ENCODE data around the gene LIPT1.
"Not testable (repeated sequence)": the region's sequence is repeated elsewhere in the genome, so short reads cannot be mapped to it uniquely, and the experiment has no call there.

LIPT1 gene

GRCh38 chr2:99154643-99155536 lies at the start of gene LIPT1, which contains the start of gene TSGA10:
TSS of gene LIPT1 (plus strand) at chr2:99154967. CDS start at chr2:99161958, 6,991 bp downstream.
TSS of gene TSGA10 (minus strand) at chr2:99154942. CDS start at chr2:99109439, 45,503 bp downstream.
- DNase-seq = peak; percentile 91

DNA sequence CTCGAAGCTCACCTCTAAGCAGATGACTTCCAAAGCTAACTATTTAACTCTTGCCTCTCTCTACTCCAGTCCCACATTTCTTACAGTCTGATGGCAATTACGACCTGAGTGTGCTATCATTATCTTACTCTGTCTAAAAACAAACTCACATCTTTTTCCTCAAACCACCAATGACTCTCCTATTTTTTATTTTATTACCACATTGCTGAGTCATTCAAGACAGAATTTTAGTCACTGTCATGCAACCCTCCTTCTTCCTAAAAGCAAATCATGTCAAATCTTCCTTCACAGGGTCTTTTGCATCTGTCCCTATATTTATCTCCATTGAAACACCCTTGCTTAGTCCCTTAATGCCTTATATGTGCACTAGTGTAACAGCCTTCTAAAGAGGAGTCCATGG lies 47.9 kb upstream of the LIPT1 start:
- no peak for DNase-seq

DNA sequence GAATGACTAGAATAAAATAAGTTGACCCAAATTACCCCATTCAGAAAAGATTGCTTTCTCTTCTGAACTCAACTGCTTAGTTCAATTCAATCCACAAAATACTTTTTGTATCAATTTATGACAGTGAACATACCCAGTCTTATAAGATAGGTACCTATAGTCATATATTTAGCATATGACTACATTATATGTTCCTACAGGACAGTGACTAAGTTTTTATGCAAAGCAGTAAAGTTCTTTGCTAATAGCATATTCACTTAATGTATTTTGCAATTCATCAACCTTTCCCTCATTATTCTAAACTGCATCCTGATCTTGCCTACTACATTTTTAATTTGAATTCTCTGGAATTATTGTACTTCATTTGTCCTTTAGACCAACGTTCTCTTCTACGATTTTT lies 43.5 kb upstream of the LIPT1 start:
- no peak for DNase-seq

- no peak for DNase-seq
Observed at GRCh38 chr2:99111945-99112344, 42.8 kb upstream of the LIPT1 start.

DNA sequence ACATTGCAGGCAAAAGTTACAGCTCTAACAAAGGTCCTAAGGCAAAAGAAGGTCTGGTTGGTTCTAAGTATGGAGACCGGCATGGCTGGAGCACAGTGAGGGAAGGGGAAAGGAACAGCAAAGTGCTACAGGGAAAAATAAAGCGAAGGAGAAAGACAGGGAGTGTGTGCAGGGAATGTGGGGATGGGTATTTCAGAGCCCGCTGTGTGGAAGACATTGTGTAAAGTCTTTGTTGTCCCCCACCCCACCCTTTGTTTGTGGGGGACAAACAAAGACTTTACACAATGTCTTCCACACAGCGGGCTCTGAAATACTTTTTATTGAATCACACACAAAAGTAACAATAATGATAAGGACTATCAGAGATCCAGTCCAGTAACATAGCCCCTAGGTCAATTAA lies 42.1 kb upstream of the LIPT1 start:
- no peak for DNase-seq

- no peak for DNase-seq
Observed at GRCh38 chr2:99127981-99128380, 26.8 kb upstream of the LIPT1 start.

DNA sequence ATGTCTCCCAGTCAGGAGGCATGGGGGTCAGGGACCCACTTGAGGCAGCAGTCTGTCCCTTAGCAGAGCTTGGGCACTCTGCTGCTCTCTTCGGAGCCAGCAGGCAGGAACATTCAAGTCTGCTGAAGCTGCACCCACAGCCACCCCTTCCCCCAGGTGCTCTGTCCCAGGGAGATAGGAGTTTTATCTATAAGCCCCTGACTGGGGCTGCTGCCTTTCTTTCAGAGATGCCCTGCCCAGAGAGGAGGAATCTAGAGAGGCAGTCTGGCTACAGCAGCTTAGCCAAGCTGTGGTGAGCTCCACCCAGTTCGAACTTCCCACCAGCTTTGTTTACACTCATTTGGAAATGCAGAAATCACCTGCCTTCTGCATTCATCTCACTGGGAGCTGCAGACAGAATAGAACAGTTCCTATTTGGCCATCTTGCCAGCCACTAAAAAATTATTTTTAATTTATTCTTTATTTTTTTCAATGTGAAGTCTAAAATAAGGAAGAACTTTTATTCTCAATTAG lies 19.7 kb upstream of the LIPT1 start:
- DNase-seq = not testable (repeated sequence)

- no peak for DNase-seq
Observed at GRCh38 chr2:99139003-99139402, 15.8 kb upstream of the LIPT1 start.

- no peak for DNase-seq
Observed at GRCh38 chr2:99140056-99140859, 14.5 kb upstream of the LIPT1 start.

- no peak for DNase-seq
Observed at GRCh38 chr2:99140860-99141109, 14.0 kb upstream of the LIPT1 start.

DNA sequence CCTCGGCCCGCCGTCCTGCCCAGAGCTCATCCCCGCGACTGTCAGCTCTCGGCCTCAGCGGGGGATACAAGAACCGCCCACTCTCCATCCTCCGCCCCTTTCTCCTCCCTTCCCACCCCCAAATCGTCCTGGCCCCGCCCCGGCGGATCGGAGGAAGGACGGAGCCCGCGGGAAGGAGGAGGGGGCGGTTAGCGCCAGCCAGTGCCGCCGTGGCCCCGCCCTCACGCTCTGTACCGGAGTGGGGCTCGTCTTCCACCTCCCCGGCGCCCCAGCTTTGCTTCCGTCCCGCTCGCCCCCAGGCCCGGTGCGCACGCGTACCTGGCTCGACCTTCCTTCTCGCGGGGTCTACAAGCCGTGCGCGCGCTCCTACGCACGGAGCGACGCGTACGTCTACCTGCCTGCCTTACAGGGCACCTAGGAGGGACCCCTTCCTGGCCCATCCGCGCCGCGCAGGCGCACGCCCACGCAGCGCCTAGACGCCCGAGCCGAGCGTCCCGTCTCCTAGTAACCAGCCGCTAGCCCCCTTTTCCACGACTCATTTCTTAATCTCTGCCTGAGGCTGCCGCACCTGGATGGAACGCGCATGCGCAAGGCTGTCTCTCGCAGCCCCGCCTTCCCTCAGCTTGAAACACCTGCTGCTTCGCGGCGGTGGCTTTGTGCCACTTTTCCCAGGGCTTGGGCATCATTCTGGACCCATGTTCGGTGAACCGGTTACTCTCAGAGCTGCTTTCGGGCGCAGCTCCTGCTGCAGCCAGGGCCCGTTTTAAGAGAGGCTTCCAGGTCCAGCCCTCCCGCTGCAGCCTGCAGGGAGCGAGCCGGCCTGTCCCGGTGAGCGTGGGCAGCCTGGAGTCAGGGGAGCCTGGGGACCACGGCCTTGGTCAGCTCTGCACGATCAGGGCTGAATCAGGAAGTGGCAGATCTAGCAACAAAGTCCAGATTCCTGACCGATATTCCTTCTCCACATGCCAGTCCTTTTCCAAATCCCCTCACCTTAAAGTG lies 13.4 kb upstream of the LIPT1 start, which contains the start of gene C2orf15:
Gene C2orf15, plus strand, starts transcription at position 598 of the 999 bp plus-strand sequence. CDS start 8,852 bp downstream, outside the sequence.
- DNase-seq = peak; percentile 96

DNA sequence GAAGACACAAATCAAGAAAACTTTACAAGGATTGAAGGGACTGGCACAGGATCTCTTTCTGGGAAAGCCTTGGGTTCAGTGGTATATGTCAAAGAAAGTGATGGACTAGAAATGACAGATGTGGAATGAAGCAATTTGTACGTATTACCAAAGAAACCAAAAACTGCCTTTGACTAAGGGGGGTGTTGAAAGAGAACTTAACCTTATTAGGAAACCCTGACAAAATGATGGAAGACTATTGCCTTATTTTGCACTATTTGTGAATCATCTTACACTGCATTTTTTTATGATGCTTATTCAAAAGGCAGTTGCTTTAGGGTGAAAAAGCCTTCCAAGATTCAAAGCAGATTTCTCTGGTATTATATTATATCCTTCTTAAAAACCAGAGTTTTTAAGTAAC lies 4.1 kb upstream of the LIPT1 start:
- no peak for DNase-seq

DNA sequence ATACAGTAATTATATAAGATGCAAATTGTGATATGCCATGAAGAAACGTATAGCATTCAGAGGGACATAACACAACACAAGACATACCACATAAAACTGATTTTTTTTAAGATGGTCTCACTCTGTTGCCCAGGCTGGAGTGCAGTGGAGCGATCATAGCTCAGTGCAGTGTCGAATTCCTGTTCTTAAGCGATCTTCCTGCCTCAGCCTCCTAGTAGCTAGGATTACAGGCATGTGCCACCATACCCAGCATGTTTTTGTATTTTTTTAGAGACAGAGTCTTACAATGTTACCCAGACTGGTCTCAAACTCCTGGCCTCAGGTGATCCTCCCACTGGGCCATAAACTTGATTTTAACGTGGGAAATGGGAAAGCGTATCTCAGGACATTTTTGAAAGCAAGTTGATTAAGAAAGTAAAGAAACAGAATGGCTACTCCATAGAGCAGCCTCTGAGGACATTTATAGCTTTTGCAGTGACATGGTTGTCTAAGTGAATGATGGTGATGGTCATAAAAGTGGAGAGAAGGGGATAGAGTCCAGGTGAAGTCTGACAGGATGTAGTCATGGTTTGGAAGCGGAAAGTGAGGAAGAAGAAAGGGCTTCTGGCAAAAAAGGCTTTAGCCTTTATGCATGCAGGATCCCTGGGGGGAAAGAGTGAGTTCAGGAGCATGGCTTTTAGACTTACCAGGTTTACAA lies 2.4 kb upstream of the LIPT1 start:
- DNase-seq = no peak

GRCh38 chr2:99153921-99154604 lies 704 bp upstream of the LIPT1 start:
- no peak for DNase-seq

- no peak for DNase-seq
Observed at GRCh38 chr2:99156891-99157290, 2.1 kb downstream of the LIPT1 start.

DNA sequence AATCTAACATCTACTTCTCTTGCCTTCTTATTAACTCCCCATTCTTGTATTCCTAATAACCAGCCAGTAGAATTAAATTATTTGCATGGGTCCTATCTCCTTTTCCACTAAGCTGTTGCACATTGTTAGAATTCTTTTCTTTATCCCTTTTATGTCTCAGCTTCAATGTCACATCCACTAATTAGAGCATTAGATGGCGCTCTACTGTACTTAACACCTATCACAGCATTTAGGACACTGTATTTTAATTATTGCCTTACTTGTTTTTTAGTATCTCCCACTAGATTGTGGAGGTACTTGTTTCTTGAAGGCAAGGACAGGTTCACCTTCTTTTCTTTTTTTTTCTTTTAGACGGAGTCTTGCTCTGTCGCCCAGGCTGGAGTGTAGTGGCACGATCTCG lies 3.8 kb downstream of the LIPT1 start:
- DNase-seq = no peak

GRCh38 chr2:99159594-99159993 lies 4.8 kb downstream of the LIPT1 start:
- no peak for DNase-seq

- no peak for DNase-seq
Observed at GRCh38 chr2:99166218-99166617, 11.5 kb downstream of the LIPT1 start.

DNA sequence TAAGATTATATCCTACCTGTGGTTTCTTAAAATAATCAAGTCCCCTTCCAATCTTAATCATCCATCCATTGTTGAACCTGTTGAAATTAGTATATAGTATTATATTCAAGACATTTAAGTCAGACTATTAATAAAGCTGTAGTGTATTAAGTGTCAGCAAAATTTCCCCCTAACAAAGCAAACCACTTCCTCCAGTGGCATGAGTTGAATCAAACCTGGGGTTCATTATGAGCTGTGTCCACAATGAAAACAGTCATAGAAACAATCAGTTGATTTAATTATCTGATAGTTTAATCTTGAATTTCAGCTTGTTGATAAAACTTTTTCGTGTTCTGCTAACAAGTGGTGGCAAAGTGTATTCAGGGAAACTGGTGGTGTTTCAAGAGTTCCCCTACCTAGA lies 14.8 kb downstream of the LIPT1 start:
- no peak for DNase-seq

GRCh38 chr2:99171377-99172140 lies 16.8 kb downstream of the LIPT1 start:
- no peak for DNase-seq
